HG02571 (cell line): ENCODE data around the gene CD9.

Source experiments
- ATAC-seq: cut with Tn5 transposase; IDR thresholded peaks from one replicate; pipeline ENCODE4 v1.9.1; 2021; ENCODE audit warnings: mild to moderate bottlenecking, moderate library complexity; ENCODE audit not compliant: unreplicated experiment

Gene CD9

GRCh38 chr12:6235906-6236640 is 35.9 kb downstream of the CD9 start:
- no peak for ATAC-seq

- ATAC-seq = no peak
Measured at GRCh38 chr12:6236641-6236940, 36.4 kb downstream of the CD9 start.

GRCh38 chr12:6237830-6238229 is 37.6 kb downstream of the CD9 start:
- no peak for ATAC-seq

GRCh38 chr12:6238875-6239274 is 38.7 kb downstream of the CD9 start:
- no peak for ATAC-seq

GRCh38 chr12:6241495-6241894 is 41.3 kb downstream of the CD9 start:
- ATAC-seq = no peak

- no peak for ATAC-seq
Measured at GRCh38 chr12:6249580-6249979, 49.4 kb downstream of the CD9 start.

- ATAC-seq = no peak
Measured at GRCh38 chr12:6250343-6250742, 50.1 kb downstream of the CD9 start.

GRCh38 chr12:6253278-6253677 is 53.1 kb downstream of the CD9 start:
- ATAC-seq = no peak

GRCh38 chr12:6254491-6254890 is 54.3 kb downstream of the CD9 start:
- no peak for ATAC-seq

- ATAC-seq = no peak
Measured at GRCh38 chr12:6257007-6257406, 56.8 kb downstream of the CD9 start.

GRCh38 chr12:6262211-6262610 is 62.0 kb downstream of the CD9 start:
- no peak for ATAC-seq

- no peak for ATAC-seq
Measured at GRCh38 chr12:6262623-6263022, 62.4 kb downstream of the CD9 start.

GRCh38 chr12:6263931-6264330 is 63.7 kb downstream of the CD9 start:
- no peak for ATAC-seq

GRCh38 chr12:6264402-6265037 is 64.3 kb downstream of the CD9 start:
- no peak for ATAC-seq

GRCh38 chr12:6265038-6265405 is 64.8 kb downstream of the CD9 start:
- ATAC-seq = no peak

- ATAC-seq = no peak
Measured at GRCh38 chr12:6266541-6266966, 66.4 kb downstream of the CD9 start.

GRCh38 chr12:6266971-6267721 is 66.9 kb downstream of the CD9 start:
- ATAC-seq = no peak

- ATAC-seq = no peak
Measured at GRCh38 chr12:6268484-6269157, 68.4 kb downstream of the CD9 start.

- no peak for ATAC-seq
Measured at GRCh38 chr12:6269986-6270385, 69.8 kb downstream of the CD9 start.

- ATAC-seq = no peak
Measured at GRCh38 chr12:6271281-6271680, 71.1 kb downstream of the CD9 start.

GRCh38 chr12:6272300-6273204 is 72.4 kb downstream of the CD9 start:
- no peak for ATAC-seq
